Measurements from ENCODE around the gene ABCC4.

DNA sequence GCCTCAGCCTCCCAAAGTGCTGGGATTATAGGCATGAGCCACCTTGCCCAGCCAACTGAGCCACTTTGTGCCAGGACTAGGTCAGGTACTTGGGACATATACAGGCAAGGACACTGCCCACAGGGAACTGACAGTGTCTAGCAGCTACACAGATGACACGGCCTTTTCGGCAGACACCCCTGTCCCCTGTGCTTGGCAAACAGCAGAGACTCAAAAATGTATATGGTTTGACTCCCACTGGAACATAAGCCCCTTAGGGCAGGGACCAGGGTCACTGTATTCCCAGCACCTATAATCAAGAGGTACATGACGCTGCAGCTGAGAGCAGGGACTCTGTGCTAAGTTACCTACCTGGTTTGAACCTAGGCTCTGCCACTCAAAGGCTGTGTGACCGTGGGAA, 16.8 kb downstream of the ABCC4 start:
- TF ChIP-seq, protein P1, sequence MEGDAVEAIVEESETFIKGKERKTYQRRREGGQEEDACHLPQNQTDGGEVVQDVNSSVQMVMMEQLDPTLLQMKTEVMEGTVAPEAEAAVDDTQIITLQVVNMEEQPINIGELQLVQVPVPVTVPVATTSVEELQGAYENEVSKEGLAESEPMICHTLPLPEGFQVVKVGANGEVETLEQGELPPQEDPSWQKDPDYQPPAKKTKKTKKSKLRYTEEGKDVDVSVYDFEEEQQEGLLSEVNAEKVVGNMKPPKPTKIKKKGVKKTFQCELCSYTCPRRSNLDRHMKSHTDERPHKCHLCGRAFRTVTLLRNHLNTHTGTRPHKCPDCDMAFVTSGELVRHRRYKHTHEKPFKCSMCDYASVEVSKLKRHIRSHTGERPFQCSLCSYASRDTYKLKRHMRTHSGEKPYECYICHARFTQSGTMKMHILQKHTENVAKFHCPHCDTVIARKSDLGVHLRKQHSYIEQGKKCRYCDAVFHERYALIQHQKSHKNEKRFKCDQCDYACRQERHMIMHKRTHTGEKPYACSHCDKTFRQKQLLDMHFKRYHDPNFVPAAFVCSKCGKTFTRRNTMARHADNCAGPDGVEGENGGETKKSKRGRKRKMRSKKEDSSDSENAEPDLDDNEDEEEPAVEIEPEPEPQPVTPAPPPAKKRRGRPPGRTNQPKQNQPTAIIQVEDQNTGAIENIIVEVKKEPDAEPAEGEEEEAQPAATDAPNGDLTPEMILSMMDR (IDR thresholded peaks at IDR 0.05; ENCODE audit: low read depth, low read length, missing input control): no peak
- TF ChIP-seq, protein P2, sequence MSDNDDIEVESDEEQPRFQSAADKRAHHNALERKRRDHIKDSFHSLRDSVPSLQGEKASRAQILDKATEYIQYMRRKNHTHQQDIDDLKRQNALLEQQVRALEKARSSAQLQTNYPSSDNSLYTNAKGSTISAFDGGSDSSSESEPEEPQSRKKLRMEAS (IDR thresholded peaks at IDR 0.05): no peak
- TF ChIP-seq SP1 (IDR thresholded peaks at IDR 0.05): no peak
- TF ChIP-seq, protein P3, sequence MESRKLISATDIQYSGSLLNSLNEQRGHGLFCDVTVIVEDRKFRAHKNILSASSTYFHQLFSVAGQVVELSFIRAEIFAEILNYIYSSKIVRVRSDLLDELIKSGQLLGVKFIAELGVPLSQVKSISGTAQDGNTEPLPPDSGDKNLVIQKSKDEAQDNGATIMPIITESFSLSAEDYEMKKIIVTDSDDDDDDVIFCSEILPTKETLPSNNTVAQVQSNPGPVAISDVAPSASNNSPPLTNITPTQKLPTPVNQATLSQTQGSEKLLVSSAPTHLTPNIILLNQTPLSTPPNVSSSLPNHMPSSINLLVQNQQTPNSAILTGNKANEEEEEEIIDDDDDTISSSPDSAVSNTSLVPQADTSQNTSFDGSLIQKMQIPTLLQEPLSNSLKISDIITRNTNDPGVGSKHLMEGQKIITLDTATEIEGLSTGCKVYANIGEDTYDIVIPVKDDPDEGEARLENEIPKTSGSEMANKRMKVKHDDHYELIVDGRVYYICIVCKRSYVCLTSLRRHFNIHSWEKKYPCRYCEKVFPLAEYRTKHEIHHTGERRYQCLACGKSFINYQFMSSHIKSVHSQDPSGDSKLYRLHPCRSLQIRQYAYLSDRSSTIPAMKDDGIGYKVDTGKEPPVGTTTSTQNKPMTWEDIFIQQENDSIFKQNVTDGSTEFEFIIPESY (IDR thresholded peaks at IDR 0.05): no peak
- TF ChIP-seq, protein P4, sequence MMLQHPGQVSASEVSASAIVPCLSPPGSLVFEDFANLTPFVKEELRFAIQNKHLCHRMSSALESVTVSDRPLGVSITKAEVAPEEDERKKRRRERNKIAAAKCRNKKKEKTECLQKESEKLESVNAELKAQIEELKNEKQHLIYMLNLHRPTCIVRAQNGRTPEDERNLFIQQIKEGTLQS (IDR thresholded peaks at IDR 0.05): no peak
- TF ChIP-seq RAD21 (IDR thresholded peaks at IDR 0.05): no peak
- TF ChIP-seq, protein P5, sequence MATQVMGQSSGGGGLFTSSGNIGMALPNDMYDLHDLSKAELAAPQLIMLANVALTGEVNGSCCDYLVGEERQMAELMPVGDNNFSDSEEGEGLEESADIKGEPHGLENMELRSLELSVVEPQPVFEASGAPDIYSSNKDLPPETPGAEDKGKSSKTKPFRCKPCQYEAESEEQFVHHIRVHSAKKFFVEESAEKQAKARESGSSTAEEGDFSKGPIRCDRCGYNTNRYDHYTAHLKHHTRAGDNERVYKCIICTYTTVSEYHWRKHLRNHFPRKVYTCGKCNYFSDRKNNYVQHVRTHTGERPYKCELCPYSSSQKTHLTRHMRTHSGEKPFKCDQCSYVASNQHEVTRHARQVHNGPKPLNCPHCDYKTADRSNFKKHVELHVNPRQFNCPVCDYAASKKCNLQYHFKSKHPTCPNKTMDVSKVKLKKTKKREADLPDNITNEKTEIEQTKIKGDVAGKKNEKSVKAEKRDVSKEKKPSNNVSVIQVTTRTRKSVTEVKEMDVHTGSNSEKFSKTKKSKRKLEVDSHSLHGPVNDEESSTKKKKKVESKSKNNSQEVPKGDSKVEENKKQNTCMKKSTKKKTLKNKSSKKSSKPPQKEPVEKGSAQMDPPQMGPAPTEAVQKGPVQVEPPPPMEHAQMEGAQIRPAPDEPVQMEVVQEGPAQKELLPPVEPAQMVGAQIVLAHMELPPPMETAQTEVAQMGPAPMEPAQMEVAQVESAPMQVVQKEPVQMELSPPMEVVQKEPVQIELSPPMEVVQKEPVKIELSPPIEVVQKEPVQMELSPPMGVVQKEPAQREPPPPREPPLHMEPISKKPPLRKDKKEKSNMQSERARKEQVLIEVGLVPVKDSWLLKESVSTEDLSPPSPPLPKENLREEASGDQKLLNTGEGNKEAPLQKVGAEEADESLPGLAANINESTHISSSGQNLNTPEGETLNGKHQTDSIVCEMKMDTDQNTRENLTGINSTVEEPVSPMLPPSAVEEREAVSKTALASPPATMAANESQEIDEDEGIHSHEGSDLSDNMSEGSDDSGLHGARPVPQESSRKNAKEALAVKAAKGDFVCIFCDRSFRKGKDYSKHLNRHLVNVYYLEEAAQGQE (IDR thresholded peaks at IDR 0.05): no peak
- TF ChIP-seq GABPA (IDR thresholded peaks at IDR 0.05 in 1 of 2, conservative IDR thresholded peaks at IDR 0.05 in 1 of 2): no peak
- TF ChIP-seq TAF1 (conservative IDR thresholded peaks at IDR 0.05): no peak
- no peak for TF ChIP-seq FOXA1 (IDR thresholded peaks at IDR 0.05)
- TF ChIP-seq EGR1 (IDR thresholded peaks at IDR 0.05; ENCODE audit: low read depth in 2 of 2): no peak
- no peak for TF ChIP-seq HNF4A (conservative IDR thresholded peaks at IDR 0.05)
- no peak for TF ChIP-seq YY1 (IDR thresholded peaks at IDR 0.05)
- no peak for TF ChIP-seq JUND (IDR thresholded peaks at IDR 0.05)
